ENCODE measurements around the gene GPR89A.
"Not testable (repeated sequence)": the region's sequence is repeated elsewhere in the genome, so short reads cannot be mapped to it uniquely, and the experiment has no call there.

DNA sequence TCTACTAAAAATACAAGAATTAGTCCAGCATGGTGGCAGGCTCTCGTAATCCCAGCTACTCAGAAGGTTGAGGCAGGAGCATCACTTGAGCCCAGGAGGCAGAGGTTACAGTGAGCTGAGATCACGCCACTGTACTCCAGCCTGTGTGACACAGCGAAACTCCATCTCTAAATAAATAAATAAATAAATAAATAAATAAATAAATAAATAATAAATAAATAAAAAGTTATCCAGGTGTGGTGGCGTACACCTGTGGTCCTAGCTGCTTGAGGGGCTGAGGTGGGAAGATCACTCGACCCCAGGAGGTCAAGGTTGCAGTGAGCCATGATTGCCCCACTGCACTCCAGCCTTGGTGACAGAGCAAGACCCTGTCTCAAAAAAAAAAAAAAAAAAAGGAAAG is 110.7 kb downstream of the GPR89A start:
- TF ChIP-seq, protein P1, sequence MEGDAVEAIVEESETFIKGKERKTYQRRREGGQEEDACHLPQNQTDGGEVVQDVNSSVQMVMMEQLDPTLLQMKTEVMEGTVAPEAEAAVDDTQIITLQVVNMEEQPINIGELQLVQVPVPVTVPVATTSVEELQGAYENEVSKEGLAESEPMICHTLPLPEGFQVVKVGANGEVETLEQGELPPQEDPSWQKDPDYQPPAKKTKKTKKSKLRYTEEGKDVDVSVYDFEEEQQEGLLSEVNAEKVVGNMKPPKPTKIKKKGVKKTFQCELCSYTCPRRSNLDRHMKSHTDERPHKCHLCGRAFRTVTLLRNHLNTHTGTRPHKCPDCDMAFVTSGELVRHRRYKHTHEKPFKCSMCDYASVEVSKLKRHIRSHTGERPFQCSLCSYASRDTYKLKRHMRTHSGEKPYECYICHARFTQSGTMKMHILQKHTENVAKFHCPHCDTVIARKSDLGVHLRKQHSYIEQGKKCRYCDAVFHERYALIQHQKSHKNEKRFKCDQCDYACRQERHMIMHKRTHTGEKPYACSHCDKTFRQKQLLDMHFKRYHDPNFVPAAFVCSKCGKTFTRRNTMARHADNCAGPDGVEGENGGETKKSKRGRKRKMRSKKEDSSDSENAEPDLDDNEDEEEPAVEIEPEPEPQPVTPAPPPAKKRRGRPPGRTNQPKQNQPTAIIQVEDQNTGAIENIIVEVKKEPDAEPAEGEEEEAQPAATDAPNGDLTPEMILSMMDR (conservative IDR thresholded peaks at IDR 0.05 in 1 of 2, IDR thresholded peaks at IDR 0.05 in 1 of 2; ENCODE audit: low read depth in 1 of 2, low read length in 2 of 2) = not testable (repeated sequence)
- TF ChIP-seq EZH2 (IDR thresholded peaks at IDR 0.05; ENCODE audit: low read length, missing control alignments) = not testable (repeated sequence)

Measured in fibroblast of lung (primary cell).